HepG2 (cell line): Measurements from ENCODE around the gene CUL4B. TPM values are rescaled to one million over a fixed set of nuclear protein-coding genes. Genes with fewer than 3 reads are reported as not detected.

Experiments used
- ESRRA ChIP-seq: sonication (generic); formaldehyde crosslinking; IDR thresholded peaks from 2 replicates; pipeline ENCODE4 v1.5.1; 2020; ENCODE audit warnings: mild to moderate bottlenecking, low read depth, missing genetic modification reagents
- FOSL1 ChIP-seq: sonication (generic); formaldehyde crosslinking; IDR thresholded peaks from 2 replicates; pipeline ENCODE4 v1.9.0; 2021; ENCODE audit warnings: missing genetic modification reagents, borderline replicate concordance
- HHEX ChIP-seq: IDR thresholded peaks from 2 replicates; pipeline ENCODE4 v1.6.1; 2016; ENCODE audit warnings: control low read depth
- HIVEP1 ChIP-seq: sonication (generic); formaldehyde crosslinking; IDR thresholded peaks from 2 replicates; pipeline ENCODE4 v1.4.0; 2020; ENCODE audit warnings: mild to moderate bottlenecking, missing genetic modification reagents
- KLF12 ChIP-seq: sonication (generic); formaldehyde crosslinking; IDR thresholded peaks from 2 replicates; pipeline ENCODE4 v1.4.0; 2020; ENCODE audit warnings: missing genetic modification reagents, borderline replicate concordance
- NCOR1 ChIP-seq: fragments of 200-600 bp; sonication (generic); IDR thresholded peaks from 2 replicates; pipeline ENCODE4 v1.7.0; 2017; ENCODE audit warnings: antibody characterized with exemption, low read length, borderline replicate concordance
- PHF8 ChIP-seq: sonication (generic); formaldehyde crosslinking; IDR thresholded peaks from 2 replicates; pipeline ENCODE4 v1.5.0; 2020; ENCODE audit warnings: missing genetic modification reagents
- POLR2AphosphoS5 ChIP-seq: IDR thresholded peaks from 2 replicates; pipeline ENCODE4 v1.6.1; 2012; ENCODE audit warnings: low read depth, low read length
- SIN3B ChIP-seq: fragments of 150-350 bp; IDR thresholded peaks from 2 replicates; pipeline ENCODE4 v1.6.1; 2014; ENCODE audit warnings: low read length
- SOX13 ChIP-seq, 3 experiments: fragments of 450-650 bp in 1 of 3; sonication (generic) in 1 of 3; formaldehyde crosslinking in 1 of 3; IDR thresholded peaks in 2 of 3; conservative IDR thresholded peaks in 1 of 3; 2 replicates each; pipeline versions ENCODE4 v1.5.0 to v1.6.1; 2016 to 2020; ENCODE audit warnings: antibody characterized with exemption in 1 of 3, mild to moderate bottlenecking in 1 of 3, missing compliant biosample characterization in 1 of 3, missing genetic modification reagents in 1 of 3, moderate library complexity in 1 of 3
- TBX3 ChIP-seq: fragments of 450-650 bp; IDR thresholded peaks from 2 replicates; pipeline ENCODE4 v1.6.1; 2017; ENCODE audit warnings: antibody characterized with exemption, mild to moderate bottlenecking, inconsistent platforms, borderline replicate concordance
- ZBTB38 ChIP-seq: sonication (generic); formaldehyde crosslinking; IDR thresholded peaks from 2 replicates; pipeline ENCODE4 v1.5.1; 2020; ENCODE audit warnings: mild to moderate bottlenecking, missing genetic modification reagents
- ZBTB8A ChIP-seq: sonication (generic); formaldehyde crosslinking; IDR thresholded peaks from 2 replicates; pipeline ENCODE4 v1.4.0; 2020; ENCODE audit warnings: mild to moderate bottlenecking, low read depth, missing genetic modification reagents, borderline replicate concordance
- ZNF17 ChIP-seq: sonication (generic); formaldehyde crosslinking; IDR thresholded peaks from 2 replicates; pipeline ENCODE4 v1.5.0; 2020; ENCODE audit warnings: mild to moderate bottlenecking, missing genetic modification reagents
- ZNF234 ChIP-seq: sonication (generic); formaldehyde crosslinking; conservative IDR thresholded peaks from 2 replicates; pipeline ENCODE4 v1.5.1; 2020; ENCODE audit warnings: mild to moderate bottlenecking, missing genetic modification reagents
- ZNF335 ChIP-seq: sonication (generic); formaldehyde crosslinking; IDR thresholded peaks from 2 replicates; pipeline ENCODE4 v1.4.0; 2020; ENCODE audit warnings: missing genetic modification reagents
- ZNF451 ChIP-seq: sonication (generic); formaldehyde crosslinking; IDR thresholded peaks from 2 replicates; pipeline ENCODE4 v1.5.0; 2020; ENCODE audit warnings: mild to moderate bottlenecking, missing genetic modification reagents
- ZNF549 ChIP-seq: sonication (generic); formaldehyde crosslinking; IDR thresholded peaks from 2 replicates; pipeline ENCODE4 v1.5.0; 2020; ENCODE audit warnings: missing genetic modification reagents
- ZNF589 ChIP-seq: sonication (generic); formaldehyde crosslinking; conservative IDR thresholded peaks from 2 replicates; pipeline ENCODE4 v1.8.0; 2022; ENCODE audit warnings: mild to moderate bottlenecking, moderate library complexity, missing genetic modification reagents
- ZNF644 ChIP-seq: IDR thresholded peaks from 2 replicates; pipeline ENCODE4 v1.6.1; 2016; ENCODE audit warnings: low read depth
- ZNF672 ChIP-seq: sonication (generic); formaldehyde crosslinking; IDR thresholded peaks from 2 replicates; pipeline ENCODE4 v1.8.1; 2022; ENCODE audit warnings: missing genetic modification reagents
- ZSCAN21 ChIP-seq: sonication (generic); formaldehyde crosslinking; IDR thresholded peaks from 2 replicates; pipeline ENCODE4 v1.8.0; 2022; ENCODE audit warnings: mild to moderate bottlenecking, missing genetic modification reagents, moderate library complexity, borderline replicate concordance
- polyA plus RNA-seq, 8 experiments: library from polyadenylated mRNA; depleted of rRNA in 3 of 8; stranded (reverse) in 7 of 8; unstranded in 1 of 8; fragments of >200 nt; fragmentation: Illumina TruSeq in 4 of 8; extraction: Trizol in 4 of 8; gene quantifications; 2 replicates each; pipeline versions ENCODE4 v1.2.1 to v1.2.3, GENCODE V29; 2011 to 2016; ENCODE audit warnings: low read depth in 4 of 8, missing spikeins in 1 of 8, mixed read lengths in 1 of 8; ENCODE audit not compliant: insufficient read depth in 1 of 8
- total RNA-seq, 5 experiments: library from RNA; depleted of rRNA; stranded (reverse); fragments of >200 nt; fragmentation: Illumina TruSeq; extraction: Trizol; gene quantifications; 2 replicates each; pipeline ENCODE4 v1.2.3, GENCODE V29; 2016; ENCODE audit warnings: low read depth in 1 of 5
- TF ChIP-seq, protein P1 (sequence below): sonication (generic); formaldehyde crosslinking; IDR thresholded peaks from 2 replicates; pipeline ENCODE4 v1.4.0; 2020; ENCODE audit warnings: mild to moderate bottlenecking, missing genetic modification reagents
- TF ChIP-seq, protein P2 (sequence below): sonication (generic); formaldehyde crosslinking; IDR thresholded peaks from 2 replicates; pipeline ENCODE4 v1.4.0; 2020; ENCODE audit warnings: missing genetic modification reagents
- TF ChIP-seq, protein P3 (sequence below), 2 experiments: sonication (generic) in 1 of 2; formaldehyde crosslinking in 1 of 2; IDR thresholded peaks; 2 replicates each; pipeline versions ENCODE4 v1.4.0 to v1.6.1; 2018 to 2020; ENCODE audit warnings: missing genetic modification reagents in 2 of 2, borderline replicate concordance in 1 of 2, low read depth in 1 of 2, mild to moderate bottlenecking in 1 of 2, missing biosample characterization in 1 of 2

Gene CUL4B
- total and polyA plus RNA-seq, 2 of the 13 experiments (the other 11 are each of a cell fraction or from before 2014, with no cell fraction given), result 21.6 to 28.5 TPM

DNA sequence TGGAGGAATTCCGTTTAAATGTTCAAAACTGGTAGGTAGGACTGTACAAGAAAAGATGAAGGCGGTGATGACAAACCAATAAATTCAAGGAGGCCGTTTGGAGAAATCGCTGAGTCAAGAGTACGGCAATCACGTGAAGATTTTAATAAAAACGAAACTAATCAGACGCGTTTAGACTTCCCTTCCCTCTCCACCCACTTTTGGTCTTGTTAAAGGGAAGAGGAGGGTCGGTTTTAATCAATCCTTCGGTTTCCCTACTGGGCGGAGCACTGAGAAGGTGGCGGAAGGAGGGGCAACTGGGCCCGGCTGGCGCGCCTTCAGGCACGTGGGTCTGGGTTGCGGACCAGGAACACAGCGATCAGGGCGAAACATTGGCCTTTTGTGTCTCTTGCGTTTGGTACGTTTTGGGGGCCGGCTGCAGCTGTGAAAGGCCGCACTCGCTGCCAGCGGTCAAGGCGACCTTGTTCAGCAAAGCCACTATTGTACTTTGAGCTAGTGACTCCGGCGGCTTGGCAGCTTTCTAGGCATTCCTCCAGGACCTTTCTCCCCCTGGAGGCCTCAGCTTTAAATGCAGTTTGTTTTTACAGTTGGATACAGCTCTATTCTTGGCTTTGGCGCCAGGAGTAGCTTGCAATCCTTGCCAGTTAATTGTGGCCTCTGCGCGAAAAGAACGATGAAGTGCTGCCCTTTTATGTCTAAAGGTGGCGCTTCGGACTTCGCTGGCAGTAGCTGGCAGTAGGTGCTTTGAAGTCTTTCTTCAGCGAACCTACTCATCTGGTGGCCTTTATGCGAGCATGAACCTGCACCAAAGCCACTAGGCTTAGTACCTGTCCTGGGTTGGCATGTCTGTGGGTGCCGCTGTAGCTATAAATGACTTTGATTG, 74.9 kb downstream of the CUL4B start (continued):
- TF ChIP-seq ZNF335 (CRISPR knock-in tag) (no peak), ZNF672 (CRISPR knock-in tag) (no peak), NCOR1 (peak; percentile 60; the same call in 1 of the 2 replicates), ZSCAN21 (CRISPR knock-in tag) (no peak; the same call in 1 of the 2 replicates), ESRRA (CRISPR knock-in tag) (peak; percentile 96), ZNF17 (CRISPR knock-in tag) (no peak), ZNF589 (no peak), HHEX (CRISPR knock-in tag) (no peak), ZBTB38 (CRISPR knock-in tag) (peak; percentile 49; the same call in 1 of the 2 replicates), ZNF549 (CRISPR knock-in tag) (no peak), SIN3B (no peak), KLF12 (CRISPR knock-in tag) (no peak), HIVEP1 (CRISPR knock-in tag) (no peak), PHF8 (peak; percentile 39; the same call in 1 of the 2 replicates), POLR2AphosphoS5 (peak; percentile 30; the same call in 1 of the 2 replicates), ZBTB8A (CRISPR knock-in tag) (no peak), SOX13 (IDR thresholded peaks at IDR 0.05) (peak; percentile 75; the same call in 1 of the 2 replicates), SOX13 (CRISPR knock-in tag; conservative IDR thresholded peaks at IDR 0.05 in 1 of 2, IDR thresholded peaks at IDR 0.05 in 1 of 2) (peak in 1 of 2 experiments; percentile 79; a peak in 2 of 4 replicates), ZNF451 (CRISPR knock-in tag) (no peak), FOSL1 (CRISPR knock-in tag) (no peak), ZNF234 (no peak), ZNF644 (CRISPR knock-in tag) (0 out of 2 replicates have a peak, but pooled peaks have one; percentile 50), TBX3 (no peak)
- TF ChIP-seq, protein P1, sequence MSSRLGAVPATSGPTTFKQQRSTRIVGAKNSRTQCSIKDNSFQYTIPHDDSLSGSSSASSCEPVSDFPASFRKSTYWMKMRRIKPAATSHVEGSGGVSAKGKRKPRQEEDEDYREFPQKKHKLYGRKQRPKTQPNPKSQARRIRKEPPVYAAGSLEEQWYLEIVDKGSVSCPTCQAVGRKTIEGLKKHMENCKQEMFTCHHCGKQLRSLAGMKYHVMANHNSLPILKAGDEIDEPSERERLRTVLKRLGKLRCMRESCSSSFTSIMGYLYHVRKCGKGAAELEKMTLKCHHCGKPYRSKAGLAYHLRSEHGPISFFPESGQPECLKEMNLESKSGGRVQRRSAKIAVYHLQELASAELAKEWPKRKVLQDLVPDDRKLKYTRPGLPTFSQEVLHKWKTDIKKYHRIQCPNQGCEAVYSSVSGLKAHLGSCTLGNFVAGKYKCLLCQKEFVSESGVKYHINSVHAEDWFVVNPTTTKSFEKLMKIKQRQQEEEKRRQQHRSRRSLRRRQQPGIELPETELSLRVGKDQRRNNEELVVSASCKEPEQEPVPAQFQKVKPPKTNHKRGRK, result no peak
- TF ChIP-seq, protein P2, sequence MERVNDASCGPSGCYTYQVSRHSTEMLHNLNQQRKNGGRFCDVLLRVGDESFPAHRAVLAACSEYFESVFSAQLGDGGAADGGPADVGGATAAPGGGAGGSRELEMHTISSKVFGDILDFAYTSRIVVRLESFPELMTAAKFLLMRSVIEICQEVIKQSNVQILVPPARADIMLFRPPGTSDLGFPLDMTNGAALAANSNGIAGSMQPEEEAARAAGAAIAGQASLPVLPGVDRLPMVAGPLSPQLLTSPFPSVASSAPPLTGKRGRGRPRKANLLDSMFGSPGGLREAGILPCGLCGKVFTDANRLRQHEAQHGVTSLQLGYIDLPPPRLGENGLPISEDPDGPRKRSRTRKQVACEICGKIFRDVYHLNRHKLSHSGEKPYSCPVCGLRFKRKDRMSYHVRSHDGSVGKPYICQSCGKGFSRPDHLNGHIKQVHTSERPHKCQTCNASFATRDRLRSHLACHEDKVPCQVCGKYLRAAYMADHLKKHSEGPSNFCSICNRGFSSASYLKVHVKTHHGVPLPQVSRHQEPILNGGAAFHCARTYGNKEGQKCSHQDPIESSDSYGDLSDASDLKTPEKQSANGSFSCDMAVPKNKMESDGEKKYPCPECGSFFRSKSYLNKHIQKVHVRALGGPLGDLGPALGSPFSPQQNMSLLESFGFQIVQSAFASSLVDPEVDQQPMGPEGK (CRISPR knock-in tag), result peak; percentile 63
- TF ChIP-seq, protein P3, sequence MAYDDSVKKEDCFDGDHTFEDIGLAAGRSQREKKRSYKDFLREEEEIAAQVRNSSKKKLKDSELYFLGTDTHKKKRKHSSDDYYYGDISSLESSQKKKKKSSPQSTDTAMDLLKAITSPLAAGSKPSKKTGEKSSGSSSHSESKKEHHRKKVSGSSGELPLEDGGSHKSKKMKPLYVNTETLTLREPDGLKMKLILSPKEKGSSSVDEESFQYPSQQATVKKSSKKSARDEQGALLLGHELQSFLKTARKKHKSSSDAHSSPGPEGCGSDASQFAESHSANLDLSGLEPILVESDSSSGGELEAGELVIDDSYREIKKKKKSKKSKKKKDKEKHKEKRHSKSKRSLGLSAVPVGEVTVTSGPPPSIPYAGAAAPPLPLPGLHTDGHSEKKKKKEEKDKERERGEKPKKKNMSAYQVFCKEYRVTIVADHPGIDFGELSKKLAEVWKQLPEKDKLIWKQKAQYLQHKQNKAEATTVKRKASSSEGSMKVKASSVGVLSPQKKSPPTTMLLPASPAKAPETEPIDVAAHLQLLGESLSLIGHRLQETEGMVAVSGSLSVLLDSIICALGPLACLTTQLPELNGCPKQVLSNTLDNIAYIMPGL (CRISPR knock-in tag; IDR thresholded peaks at IDR 0.05; ENCODE audit: borderline replicate concordance in 1 of 2, low read depth in 1 of 2), result peak in 1 of 2 experiments; percentile 64; a peak in 2 of 4 replicates
